H1 (cell line): ENCODE results near the gene SLC43A2. TPM values are rescaled to one million over a fixed set of nuclear protein-coding genes. Genes with fewer than 3 reads are reported as not detected.
A peak's percentile ranks its signal among the peaks of the same experiment; 100 is the strongest.

Experiments
- CTCF ChIA-PET: fragments of 300-600 bp; sonication (Branson Sonifier 250); formaldehyde crosslinking; loops from one replicate; lab custom pipeline; 2021; ENCODE audit not compliant: partially characterized antibody; lab: Charles Lee
- POLR2A ChIA-PET: fragments of 300-600 bp; sonication (Branson Sonifier 250); formaldehyde crosslinking; loops from one replicate; lab custom pipeline; 2021; ENCODE audit warnings: inconsistent platforms; ENCODE audit not compliant: partially characterized antibody; lab: Charles Lee
- DNase-seq, 2 experiments: peaks; one replicate each; pipeline versions ENCODE4 v3.0.0 to v3.0.0-alpha.2; 2010 to 2022; ENCODE audit warnings: low spot score in 2 of 2, low read depth in 1 of 2, mixed read lengths in 1 of 2
- FAIRE-seq: peaks from 2 replicates; lab custom pipeline; 2011; peaks lifted over from hg19 to GRCh38; lab: Jason Lieb, UNC
- H2AFZ ChIP-seq: 2 replicates; pipeline ENCODE4 v1.8.1; 2012; ENCODE audit warnings: low read length, inconsistent platforms
- H2AK5ac ChIP-seq: 2 replicates; pipeline ENCODE4 v1.6.1; 2013; ENCODE audit warnings: low read depth, low read length
- H2BK120ac ChIP-seq: replicated peaks from 2 replicates; pipeline ENCODE3; 2013; ENCODE audit warnings: low read depth, low read length, inconsistent platforms
- H2BK12ac ChIP-seq: 2 replicates; pipeline ENCODE4 v1.6.1; 2013; ENCODE audit warnings: low read depth, low read length
- H2BK15ac ChIP-seq: 2 replicates; pipeline ENCODE4 v1.6.1; 2013; ENCODE audit warnings: low read length
- H2BK20ac ChIP-seq: 2 replicates; pipeline ENCODE4 v1.6.1; 2013; ENCODE audit warnings: low read length
- H2BK5ac ChIP-seq: 2 replicates; pipeline ENCODE4 v1.6.1; 2013; ENCODE audit warnings: low read depth, low read length
- H3K14ac ChIP-seq: 2 replicates; pipeline ENCODE4 v1.6.1; 2013; ENCODE audit warnings: inconsistent platforms; ENCODE audit not compliant: insufficient read length
- H3K18ac ChIP-seq: 2 replicates; pipeline ENCODE4 v1.6.1; 2013; ENCODE audit warnings: low read length; ENCODE audit errors: extremely low read depth
- H3K23ac ChIP-seq: 2 replicates; pipeline ENCODE4 v1.6.1; 2013; ENCODE audit warnings: inconsistent platforms; ENCODE audit not compliant: insufficient read length
- H3K23me2 ChIP-seq: 2 replicates; pipeline ENCODE4 v1.6.1; 2013; ENCODE audit warnings: low read depth, low read length
- H3K27ac ChIP-seq: 2 replicates; pipeline ENCODE4 v1.6.1; 2011; ENCODE audit warnings: low read depth, low read length, inconsistent platforms
- H3K27me3 ChIP-seq, 4 experiments: replicated peaks in 1 of 4; 1 replicate in 1 of 4; 2 replicates in 3 of 4; pipeline versions ENCODE4 v1.6.1 to v1.8.1; 2011 to 2013; ENCODE audit warnings: low read length in 3 of 4, mild to moderate bottlenecking in 3 of 4, inconsistent platforms in 2 of 4, mixed read lengths in 2 of 4, moderate library complexity in 1 of 4; ENCODE audit not compliant: control insufficient read depth in 3 of 4, insufficient read depth in 3 of 4; ENCODE audit errors: extremely low read depth in 1 of 4
- H3K36me3 ChIP-seq, 4 experiments: 2 replicates each; pipeline versions ENCODE4 v1.6.1 to v1.8.1; 2011 to 2013; ENCODE audit warnings: mild to moderate bottlenecking in 4 of 4, low read length in 3 of 4, moderate library complexity in 2 of 4, control low read depth in 1 of 4, inconsistent platforms in 1 of 4; ENCODE audit not compliant: insufficient read depth in 4 of 4, control insufficient read depth in 2 of 4
- H3K4ac ChIP-seq: replicated peaks from 2 replicates; pipeline ENCODE3; 2013; ENCODE audit warnings: low read length, low read depth, mixed read lengths, inconsistent platforms; ENCODE audit not compliant: insufficient read length
- H3K4me1 ChIP-seq, 4 experiments: replicated peaks in 1 of 4; 1 replicate in 1 of 4; 2 replicates in 3 of 4; pipeline versions ENCODE4 v1.6.1 to v1.8.1; 2011 to 2013; ENCODE audit warnings: low read length in 3 of 4, inconsistent platforms in 2 of 4, mixed read lengths in 1 of 4; ENCODE audit not compliant: insufficient read depth in 4 of 4, control insufficient read depth in 3 of 4
- H3K4me2 ChIP-seq, 2 experiments: 2 replicates each; pipeline versions ENCODE4 v1.6.1 to v1.8.1; 2011 to 2013; ENCODE audit warnings: low read depth in 2 of 2, low read length in 2 of 2, control low read depth in 1 of 2, inconsistent platforms in 1 of 2, mild to moderate bottlenecking in 1 of 2; ENCODE audit not compliant: insufficient read depth in 1 of 2
- H3K4me3 ChIP-seq, 4 experiments: fragments of 200-600, 300-600 bp in 1 of 4; sonication (generic), shearing (Covaris generic), sonication (Bioruptor Twin) in 1 of 4; 2 replicates each; pipeline versions ENCODE4 v1.5.1 to v1.8.1; 2011 to 2016; ENCODE audit warnings: low read length in 4 of 4, low read depth in 3 of 4, control low read depth in 2 of 4, inconsistent platforms in 2 of 4, mild to moderate bottlenecking in 2 of 4, mixed read lengths in 1 of 4, moderate library complexity in 1 of 4; ENCODE audit not compliant: insufficient read depth in 2 of 4; ENCODE audit errors: extremely low read depth in 1 of 4
- H3K56ac ChIP-seq: replicated peaks from 2 replicates; pipeline ENCODE3; 2013; ENCODE audit warnings: low read depth, mild to moderate bottlenecking, mixed read lengths, low read length, inconsistent platforms; ENCODE audit not compliant: insufficient read length
- H3K79me1 ChIP-seq: 2 replicates; pipeline ENCODE4 v1.6.1; 2013; ENCODE audit warnings: low read depth, low read length, control low read depth
- H3K79me2 ChIP-seq, 2 experiments: 2 replicates each; pipeline versions ENCODE4 v1.6.1 to v1.8.1; 2012 to 2013; ENCODE audit warnings: low read length in 2 of 2, mild to moderate bottlenecking in 2 of 2, inconsistent platforms in 1 of 2; ENCODE audit not compliant: insufficient read depth in 2 of 2, control insufficient read depth in 1 of 2
- H3K9ac ChIP-seq, 4 experiments: replicated peaks in 1 of 4; 1 replicate in 1 of 4; 2 replicates in 3 of 4; pipeline versions ENCODE4 v1.6.1 to v1.8.1; 2011 to 2013; ENCODE audit warnings: low read depth in 3 of 4, low read length in 3 of 4, control low read depth in 2 of 4, mild to moderate bottlenecking in 2 of 4, moderate library complexity in 2 of 4, inconsistent platforms in 1 of 4; ENCODE audit errors: extremely low read depth in 1 of 4
- H3K9me3 ChIP-seq, 2 experiments: 2 replicates each; pipeline versions ENCODE4 v1.6.1 to v1.8.1; 2012 to 2013; ENCODE audit warnings: mild to moderate bottlenecking in 2 of 2, moderate library complexity in 2 of 2, control low read depth in 1 of 2, inconsistent platforms in 1 of 2, low read depth in 1 of 2, low read length in 1 of 2, mixed read lengths in 1 of 2; ENCODE audit not compliant: insufficient read depth in 2 of 2
- H4K20me1 ChIP-seq, 2 experiments: replicated peaks in 1 of 2; 2 replicates each; pipeline versions ENCODE3 to v1.8.1; 2011 to 2013; ENCODE audit warnings: inconsistent platforms in 2 of 2, low read length in 2 of 2, mild to moderate bottlenecking in 1 of 2; ENCODE audit not compliant: insufficient read depth in 2 of 2, control insufficient read depth in 1 of 2
- H4K5ac ChIP-seq: 2 replicates; pipeline ENCODE4 v1.6.1; 2013; ENCODE audit warnings: low read length, low read depth, mixed read lengths, inconsistent platforms; ENCODE audit not compliant: insufficient read length
- H4K8ac ChIP-seq: 2 replicates; pipeline ENCODE4 v1.8.0; 2013; ENCODE audit warnings: mild to moderate bottlenecking, moderate library complexity, low read length, inconsistent platforms; ENCODE audit not compliant: insufficient read depth; ENCODE audit errors: extremely low read depth
- H4K91ac ChIP-seq: replicated peaks from 2 replicates; pipeline ENCODE3; 2013; ENCODE audit warnings: low read length, mixed read lengths, inconsistent platforms; ENCODE audit not compliant: insufficient read length
- MAFK ChIP-seq: IDR thresholded peaks from 2 replicates; pipeline ENCODE4 v1.6.1; 2012; ENCODE audit warnings: low read depth, mild to moderate bottlenecking, improper control_type of control experiment, low read length
- POLR2AphosphoS5 ChIP-seq: IDR thresholded peaks from 2 replicates; pipeline ENCODE4 v1.6.1; 2011; ENCODE audit warnings: low read depth, low read length
- WGBS, 2 experiments: shearing (Covaris generic) in 1 of 2; methylation state at CpG; one replicate each; pipeline versions ENCODE4 v1.1.6 to v1.1.7; 2013 to 2015; ENCODE audit warnings: low lambda C conversion rate in 2 of 2, mixed read lengths in 2 of 2, inconsistent platforms in 1 of 2, low coverage in 1 of 2, missing lambda C conversion rate in 1 of 2; ENCODE audit not compliant: insufficient replicate concordance in 2 of 2, insufficient coverage in 1 of 2, insufficient read length in 1 of 2; ENCODE audit errors: extremely low coverage in 1 of 2, missing lambda C conversion rate in 1 of 2; 5-methylcytosine and 5-hydroxymethylcytosine counted together
- polyA plus RNA-seq, 7 experiments: library from polyadenylated mRNA; depleted of rRNA in 3 of 7; stranded (reverse) in 5 of 7; unstranded in 2 of 7; fragments of >200 nt in 5 of 7; fragments of 200-250 nt in 2 of 7; gene quantifications; 1 replicate in 5 of 7; 2 replicates in 1 of 7; 4 replicates in 1 of 7; pipeline versions ENCODE4 v1.2.1 to v1.2.3, GENCODE V29; 2011 to 2013; ENCODE audit warnings: missing spikeins in 2 of 7, mixed read lengths in 2 of 7
- total RNA-seq: library from RNA; stranded (reverse); fragmentation: NEBNext Ultra II Directional; extraction: Animal tissue kit (Norgen Biotek cat#: 25700); gene quantifications from 2 replicates; pipeline ENCODE4 v1.2.1, GENCODE V29; 2021
- TF ChIP-seq, protein P1 (sequence below): IDR thresholded peaks from 2 replicates; pipeline ENCODE4 v1.6.1; 2012; ENCODE audit warnings: low read length, inconsistent platforms

Gene SLC43A2
- total and polyA plus RNA-seq, 2 of the 8 experiments (the other 6 are each of a cell fraction or from before 2014, with no cell fraction given): 6.6 to 10.5 TPM

DNA sequence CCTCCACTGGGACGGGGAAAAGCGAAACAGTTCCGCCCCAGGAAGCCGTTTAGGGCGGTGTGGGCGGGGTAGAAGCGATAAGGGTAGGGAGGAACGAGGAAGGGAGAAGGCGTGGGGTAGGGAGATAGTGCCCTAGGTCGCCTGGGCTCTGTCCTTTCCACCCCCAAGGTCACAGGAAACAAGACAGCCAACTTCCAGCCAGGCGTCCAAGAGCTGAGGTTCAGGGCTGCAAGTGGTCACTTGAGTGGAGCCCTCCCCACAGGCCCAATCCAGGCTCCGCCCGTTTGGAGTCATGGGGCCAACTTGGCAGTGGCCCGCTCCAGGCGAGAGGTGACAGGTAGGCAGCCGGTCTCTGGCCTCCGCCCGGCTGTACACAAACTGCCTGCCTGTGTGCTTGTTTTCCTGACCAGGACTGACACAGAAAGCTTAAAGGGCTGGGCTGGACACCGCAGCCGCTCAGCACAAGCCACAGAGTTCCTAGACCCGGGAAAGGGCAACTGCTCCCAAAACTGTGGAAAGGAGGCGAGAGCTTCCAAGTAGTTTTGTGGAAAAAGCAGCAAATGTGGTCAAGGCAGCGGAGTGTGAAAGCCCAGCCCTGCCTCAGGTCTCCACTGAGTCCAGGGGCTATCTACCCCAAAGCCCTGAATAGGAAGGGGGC, 21.3 kb upstream of the SLC43A2 start, which contains the start of gene RILP:
Gene RILP, minus strand, starts transcription at position 23 of the 658 bp plus-strand sequence. CDS start 62 bp downstream, outside the sequence.
- Histone ChIP-seq H3K36me3 (peaks cover 34 to 45% (median 42%) of the 10 kb centered on the region in 4 experiments), H4K20me1 (peaks cover 15 to 24% of the 10 kb centered on the region in 2 experiments), H3K23ac (no peak within 1 kb of the TSS), H3K4me1 (peaks cover 0 to 30% (median 19%) of the 10 kb centered on the region in 4 experiments; a peak in 6 of 7 replicates), H3K79me1 (no peaks in the 10 kb centered on the region), H3K27ac (no peak within 1 kb of the TSS), H2BK120ac (no peak within 1 kb of the TSS), H3K4me2 (peak within 1 kb of the TSS; percentile 92 to 94), H3K4ac (no peak within 1 kb of the TSS), H4K91ac (no peak within 1 kb of the TSS), H3K18ac (peak within 1 kb of the TSS; percentile 78; the same call in 1 of the 2 replicates), H2AK5ac (no peak within 1 kb of the TSS), H2BK15ac (no peak within 1 kb of the TSS), H3K14ac (no peak within 1 kb of the TSS), H3K56ac (no peak within 1 kb of the TSS), H3K27me3 (peaks cover 0 to 6% (median 2%) of the 10 kb centered on the region in 4 experiments; a peak in 3 of 7 replicates), H3K23me2 (peaks cover 7% of the 10 kb centered on the region; the same call in 1 of the 2 replicates), H2BK20ac (no peak within 1 kb of the TSS), H2BK5ac (peak within 1 kb of the TSS; percentile 71), H3K79me2 (no peaks in the 10 kb centered on the region), H4K5ac (peak within 1 kb of the TSS; percentile 62), H3K9ac (peak within 1 kb of the TSS in 1 of 4 experiments; percentile 13; a peak in 1 of 7 replicates), H2AFZ (peak within 1 kb of the TSS; percentile 64; the same call in 1 of the 2 replicates), H3K4me3 (peak within 1 kb of the TSS; percentile 37 to 77 (median 59)), H2BK12ac (no peak within 1 kb of the TSS), H3K9me3 (no peaks in the 10 kb centered on the region), H4K8ac (0 out of 2 replicates have a peak within 1 kb of the TSS, but pooled peaks have one; percentile 16)
- FAIRE-seq (no peak), DNase-seq (peak in 1 of 2 experiments; percentile 70)
- CTCF ChIA-PET: interaction anchor here (0.6 to 3.0 kb wide), 13 partner anchors 9 to 216 kb away, joined by 3 to 18 read pairs (median 6); no protein-coding TSS in a partner anchor
- WGBS, 2 experiments: 39% methylated on average over 23 of the region's 23 CpGs; no CpG with 5 or more reads in 1 of the 2 experiments
- TF ChIP-seq POLR2AphosphoS5 (peak; percentile 32), MAFK (no peak)
- TF ChIP-seq, protein P1, sequence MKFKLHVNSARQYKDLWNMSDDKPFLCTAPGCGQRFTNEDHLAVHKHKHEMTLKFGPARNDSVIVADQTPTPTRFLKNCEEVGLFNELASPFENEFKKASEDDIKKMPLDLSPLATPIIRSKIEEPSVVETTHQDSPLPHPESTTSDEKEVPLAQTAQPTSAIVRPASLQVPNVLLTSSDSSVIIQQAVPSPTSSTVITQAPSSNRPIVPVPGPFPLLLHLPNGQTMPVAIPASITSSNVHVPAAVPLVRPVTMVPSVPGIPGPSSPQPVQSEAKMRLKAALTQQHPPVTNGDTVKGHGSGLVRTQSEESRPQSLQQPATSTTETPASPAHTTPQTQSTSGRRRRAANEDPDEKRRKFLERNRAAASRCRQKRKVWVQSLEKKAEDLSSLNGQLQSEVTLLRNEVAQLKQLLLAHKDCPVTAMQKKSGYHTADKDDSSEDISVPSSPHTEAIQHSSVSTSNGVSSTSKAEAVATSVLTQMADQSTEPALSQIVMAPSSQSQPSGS: 0 out of 2 replicates have a peak, but pooled peaks have one; percentile 58
- POLR2A ChIA-PET: interaction anchor here (0.6 to 6.5 kb wide), 10 partner anchors 13 to 166 kb away, joined by 3 to 65 read pairs (median 5); partner anchors contain the start of gene SERPINF1
